ENCODE data around the gene IPO8.

IPO8 gene

GRCh38 chr12:30729547-30729946, 33.9 kb upstream of the IPO8 start:
- TF ChIP-seq, protein P1, sequence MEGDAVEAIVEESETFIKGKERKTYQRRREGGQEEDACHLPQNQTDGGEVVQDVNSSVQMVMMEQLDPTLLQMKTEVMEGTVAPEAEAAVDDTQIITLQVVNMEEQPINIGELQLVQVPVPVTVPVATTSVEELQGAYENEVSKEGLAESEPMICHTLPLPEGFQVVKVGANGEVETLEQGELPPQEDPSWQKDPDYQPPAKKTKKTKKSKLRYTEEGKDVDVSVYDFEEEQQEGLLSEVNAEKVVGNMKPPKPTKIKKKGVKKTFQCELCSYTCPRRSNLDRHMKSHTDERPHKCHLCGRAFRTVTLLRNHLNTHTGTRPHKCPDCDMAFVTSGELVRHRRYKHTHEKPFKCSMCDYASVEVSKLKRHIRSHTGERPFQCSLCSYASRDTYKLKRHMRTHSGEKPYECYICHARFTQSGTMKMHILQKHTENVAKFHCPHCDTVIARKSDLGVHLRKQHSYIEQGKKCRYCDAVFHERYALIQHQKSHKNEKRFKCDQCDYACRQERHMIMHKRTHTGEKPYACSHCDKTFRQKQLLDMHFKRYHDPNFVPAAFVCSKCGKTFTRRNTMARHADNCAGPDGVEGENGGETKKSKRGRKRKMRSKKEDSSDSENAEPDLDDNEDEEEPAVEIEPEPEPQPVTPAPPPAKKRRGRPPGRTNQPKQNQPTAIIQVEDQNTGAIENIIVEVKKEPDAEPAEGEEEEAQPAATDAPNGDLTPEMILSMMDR (IDR thresholded peaks at IDR 0.05; ENCODE audit: low read depth, low read length, missing control alignments) = no peak
- no peak for DNase-seq (ENCODE audit: low read depth)

DNA sequence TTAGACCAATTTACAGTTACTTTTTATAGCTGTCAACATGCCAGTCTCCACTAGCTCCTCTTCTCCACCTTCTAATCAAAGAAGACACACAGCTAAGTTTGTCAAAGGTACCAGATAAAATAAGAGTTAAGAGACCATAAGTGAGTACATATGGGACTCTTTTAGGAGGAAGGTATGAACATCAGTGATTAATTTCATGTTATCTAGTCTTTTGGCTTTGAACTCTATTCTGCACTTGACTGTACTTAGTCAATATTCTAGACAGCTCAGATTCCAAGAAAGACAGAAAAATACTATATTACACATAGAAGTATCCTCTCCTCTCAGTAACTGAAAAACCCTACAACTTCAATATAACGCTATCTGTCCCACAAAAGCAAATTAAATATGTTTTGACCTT, 31.0 kb upstream of the IPO8 start:
- TF ChIP-seq, protein P1 (IDR thresholded peaks at IDR 0.05; ENCODE audit: low read depth, low read length, missing control alignments) = no peak
- no peak for DNase-seq (ENCODE audit: low read depth)
- no peak overlapping the region for H3K4me3 ChIP-seq (ENCODE audit: low read depth, low read length)

More at GRCh38 chr12:30729547-30729946, 33.9 kb upstream of the IPO8 start:
- no peak overlapping the region for H3K4me3 ChIP-seq (ENCODE audit: low read depth, low read length)

- TF ChIP-seq, protein P1 (IDR thresholded peaks at IDR 0.05; ENCODE audit: low read depth, low read length, missing control alignments) = no peak
- DNase-seq (ENCODE audit: low read depth) = no peak
- H3K4me3 ChIP-seq (ENCODE audit: low read depth, low read length) = no peak overlapping the region
Measured at GRCh38 chr12:30725739-30726138, 30.1 kb upstream of the IPO8 start.

- TF ChIP-seq, protein P1 (IDR thresholded peaks at IDR 0.05; ENCODE audit: low read depth, low read length, missing control alignments) = no peak
- H3K4me3 ChIP-seq (ENCODE audit: low read depth, low read length) = no peak overlapping the region
- DNase-seq (ENCODE audit: low read depth) = no peak
Measured at GRCh38 chr12:30719060-30719459, 23.4 kb upstream of the IPO8 start.

- no peak for DNase-seq (ENCODE audit: low read depth)
- H3K4me3 ChIP-seq (ENCODE audit: low read depth, low read length) = no peak overlapping the region
- TF ChIP-seq, protein P1 (IDR thresholded peaks at IDR 0.05; ENCODE audit: low read depth, low read length, missing control alignments) = no peak
Measured at GRCh38 chr12:30707613-30708342, 12.1 kb upstream of the IPO8 start.

GRCh38 chr12:30706476-30706875, 10.8 kb upstream of the IPO8 start:
- DNase-seq (ENCODE audit: low read depth) = no peak
- TF ChIP-seq, protein P1 (IDR thresholded peaks at IDR 0.05; ENCODE audit: low read depth, low read length, missing control alignments) = no peak
- H3K4me3 ChIP-seq (ENCODE audit: low read depth, low read length) = no peak overlapping the region

GRCh38 chr12:30701056-30701455, 5.4 kb upstream of the IPO8 start:
- TF ChIP-seq, protein P1 (IDR thresholded peaks at IDR 0.05; ENCODE audit: low read depth, low read length, missing control alignments) = no peak
- no peak for DNase-seq (ENCODE audit: low read depth)

More at GRCh38 chr12:30701056-30701455, 5.4 kb upstream of the IPO8 start:
- H3K4me3 ChIP-seq (ENCODE audit: low read depth, low read length) = no peak overlapping the region

Measured in GM12864 (cell line).